PFSK-1 (cell line): ENCODE measurements around the gene MEI4.

ENCODE experiments used
- FOXP2 ChIP-seq: optimal IDR thresholded peaks from 2 replicates; pipeline ENCODE3; 2011; ENCODE audit warnings: borderline replicate concordance, control low read depth, inconsistent platforms; ENCODE audit not compliant: insufficient read depth; ENCODE audit errors: extremely low read length, extremely low read depth
- POLR2AphosphoS5 ChIP-seq: IDR thresholded peaks from 2 replicates; pipeline ENCODE4 v1.6.1; 2012; ENCODE audit warnings: low read depth, mild to moderate bottlenecking, control low read depth, low read length, moderate library complexity
- REST ChIP-seq, 2 experiments: IDR thresholded peaks; 2 replicates each; pipeline versions ENCODE4 v1.6.1 to v1.8.0; 2011 to 2012; ENCODE audit warnings: low read depth in 2 of 2, low read length in 2 of 2, control low read depth in 1 of 2, inconsistent platforms in 1 of 2, mild to moderate bottlenecking in 1 of 2, moderate library complexity in 1 of 2; ENCODE audit not compliant: insufficient read depth in 1 of 2
- SIN3A ChIP-seq: IDR thresholded peaks from 2 replicates; pipeline ENCODE4 v1.6.1; 2012; ENCODE audit warnings: mild to moderate bottlenecking, low read length, moderate library complexity, borderline replicate concordance; ENCODE audit not compliant: insufficient read depth
- TAF1 ChIP-seq: IDR thresholded peaks from 2 replicates; pipeline ENCODE4 v1.6.1; 2012; ENCODE audit warnings: low read length, control low read depth, borderline replicate concordance; ENCODE audit not compliant: insufficient read depth

The MEI4 gene

GRCh38 chr6:77926198-77926751, 273.4 kb downstream of the MEI4 start:
- TF ChIP-seq SIN3A (no peak), FOXP2 (no peak), POLR2AphosphoS5 (no peak), REST (IDR thresholded peaks at IDR 0.05; ENCODE audit: insufficient read depth in 1 of 2, low read depth in 2 of 2, low read length in 2 of 2) (no peak), TAF1 (no peak)

GRCh38 chr6:77930382-77930781, 277.5 kb downstream of the MEI4 start:
- TF ChIP-seq SIN3A (no peak), POLR2AphosphoS5 (no peak), TAF1 (no peak), REST (IDR thresholded peaks at IDR 0.05; ENCODE audit: insufficient read depth in 1 of 2, low read depth in 2 of 2, low read length in 2 of 2) (no peak), FOXP2 (no peak)

- no peak for TF ChIP-seq TAF1
- no peak for TF ChIP-seq REST (IDR thresholded peaks at IDR 0.05; ENCODE audit: insufficient read depth in 1 of 2, low read depth in 2 of 2, low read length in 2 of 2)
- TF ChIP-seq POLR2AphosphoS5 = no peak
- no peak for TF ChIP-seq FOXP2
- TF ChIP-seq SIN3A = no peak
Measured at GRCh38 chr6:77930952-77931351, 278.1 kb downstream of the MEI4 start.

- TF ChIP-seq FOXP2 (no peak), POLR2AphosphoS5 (no peak), REST (IDR thresholded peaks at IDR 0.05; ENCODE audit: insufficient read depth in 1 of 2, low read depth in 2 of 2, low read length in 2 of 2) (no peak), TAF1 (no peak), SIN3A (no peak)
Measured at GRCh38 chr6:77962070-77962469, 309.2 kb downstream of the MEI4 start.

- no peak for TF ChIP-seq FOXP2
- no peak for TF ChIP-seq SIN3A
- no peak for TF ChIP-seq TAF1
- no peak for TF ChIP-seq REST (IDR thresholded peaks at IDR 0.05; ENCODE audit: insufficient read depth in 1 of 2, low read depth in 2 of 2, low read length in 2 of 2)
- no peak for TF ChIP-seq POLR2AphosphoS5
Measured at GRCh38 chr6:77965449-77965848, 312.6 kb downstream of the MEI4 start.
